DMS53 treated with DMSO at 0.1 percent for 48 hours (cell line): ENCODE measurements around the gene SMNDC1.
"Not testable (repeated sequence)": the region's sequence is repeated elsewhere in the genome, so short reads cannot be mapped to it uniquely, and the experiment has no call there.

Experiments
- DNase-seq: peaks from one replicate; lab custom pipeline; 2025; ENCODE audit not compliant: unreplicated experiment; lab: John Stamatoyannopoulos, UW

SMNDC1 gene

GRCh38 chr10:110304780-110305421 is at the start of gene SMNDC1:
SMNDC1 (minus strand) TSS chr10:110304920; CDS start chr10:110303587, 1,333 bp downstream.
- DNase-seq: peak; percentile 98

DNA sequence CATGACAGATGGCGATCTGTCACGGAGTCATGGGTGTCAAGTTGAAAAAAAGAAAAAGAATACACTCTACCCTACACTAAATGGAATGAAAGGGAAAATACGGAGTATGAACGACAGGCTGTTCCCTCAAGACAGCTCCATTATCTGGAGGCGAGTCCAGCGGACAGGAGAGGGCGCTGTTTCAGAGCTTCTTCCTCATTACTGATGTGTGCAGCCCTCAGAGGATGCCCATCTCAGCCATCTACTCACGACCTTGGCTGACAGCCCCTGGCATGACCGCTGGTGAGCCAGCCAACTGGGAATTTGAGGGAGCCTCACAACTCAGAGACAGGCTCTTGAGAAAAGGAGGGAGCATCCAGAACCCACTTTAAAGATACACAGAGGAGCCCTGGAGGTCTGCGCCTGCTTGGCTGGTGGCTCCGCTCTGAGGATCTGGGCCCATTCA is 49.6 kb upstream of the SMNDC1 start:
- peak; percentile 70 for DNase-seq

DNA sequence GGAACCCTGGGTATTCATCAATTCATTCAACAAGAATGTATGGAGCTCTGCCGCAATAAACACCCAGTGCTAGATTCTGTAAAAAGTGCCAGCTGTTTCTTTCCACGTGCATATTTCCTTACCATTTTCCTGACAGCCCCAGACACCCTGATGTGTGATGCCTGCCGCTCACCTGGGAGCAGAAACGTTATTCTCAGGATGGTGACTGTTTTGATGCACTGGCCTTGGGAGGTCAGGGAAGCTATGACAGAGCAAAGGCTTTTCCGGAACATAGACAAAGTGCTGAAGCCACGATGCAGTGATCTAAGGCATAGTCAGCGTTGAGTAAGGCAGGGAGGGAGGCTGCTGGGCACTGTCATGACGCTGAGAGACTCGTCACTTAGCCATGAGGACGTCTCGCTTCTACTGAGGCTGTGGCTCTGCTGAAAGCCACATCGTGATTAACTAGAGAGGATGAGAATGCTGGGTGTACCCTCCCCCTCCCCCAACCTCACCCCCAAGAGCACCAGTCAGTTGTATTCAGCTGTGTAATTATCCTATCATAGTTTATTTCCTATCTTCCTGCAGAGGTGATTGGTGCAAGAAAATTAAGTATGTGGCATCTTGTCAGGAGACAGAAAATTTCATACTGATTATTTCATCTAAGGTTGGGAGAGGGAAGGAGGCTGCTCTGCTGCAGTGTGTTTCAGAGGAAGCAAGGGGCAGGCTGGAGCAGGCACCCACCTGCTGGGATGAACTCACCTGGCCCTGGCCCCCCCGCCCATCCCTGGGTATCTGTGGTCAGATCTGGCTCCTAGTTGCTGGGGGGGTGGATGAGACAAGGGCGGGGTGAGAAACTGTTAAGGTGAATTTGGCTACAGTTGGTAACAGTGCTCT is 48.8 kb upstream of the SMNDC1 start:
- no peak for DNase-seq

DNA sequence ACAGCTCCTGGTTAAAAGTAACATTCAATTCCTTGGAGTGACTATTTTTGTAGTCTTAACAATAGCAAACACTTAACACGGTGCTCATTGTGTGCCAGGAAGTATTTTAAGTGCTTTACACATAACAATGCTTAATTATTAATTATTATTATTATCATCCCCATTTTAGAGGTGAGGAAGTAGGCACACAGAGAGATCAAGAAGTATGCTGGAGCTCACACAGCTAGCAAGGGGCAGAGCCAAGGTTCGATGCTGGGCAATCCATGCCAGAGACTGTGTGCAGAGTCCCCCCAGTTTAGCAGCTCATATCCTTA is 48.2 kb upstream of the SMNDC1 start:
- DNase-seq: no peak

GRCh38 chr10:110350812-110351211 is 46.1 kb upstream of the SMNDC1 start:
- no peak for DNase-seq

DNA sequence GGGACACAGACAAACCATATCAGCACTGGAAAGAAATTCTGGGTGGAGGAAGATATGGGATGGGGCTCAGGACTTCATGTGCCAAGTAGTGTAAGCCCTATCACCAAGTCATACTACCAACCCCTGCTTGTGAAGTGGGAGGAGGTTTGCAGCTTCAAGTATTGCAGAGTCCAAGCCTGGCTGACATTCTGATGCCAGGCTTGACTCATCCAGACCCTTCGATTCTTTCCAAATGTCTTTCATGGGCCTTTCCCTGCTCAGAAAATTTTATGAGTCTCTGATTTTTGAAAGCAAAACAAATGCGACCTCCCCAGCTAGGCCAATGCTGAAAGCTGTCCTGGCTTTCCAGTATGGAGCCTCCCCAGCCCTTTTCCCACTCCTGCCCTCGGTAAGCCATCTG is 45.1 kb upstream of the SMNDC1 start:
- no peak for DNase-seq

GRCh38 chr10:110349386-110349785 is 44.7 kb upstream of the SMNDC1 start:
- no peak for DNase-seq

GRCh38 chr10:110348336-110348735 is 43.6 kb upstream of the SMNDC1 start:
- DNase-seq: no peak

GRCh38 chr10:110346914-110347313 is 42.2 kb upstream of the SMNDC1 start:
- no peak for DNase-seq

- DNase-seq: no peak
These were observed 40.6 kb upstream of the SMNDC1 start for GRCh38 chr10:110345286-110345685.

DNA sequence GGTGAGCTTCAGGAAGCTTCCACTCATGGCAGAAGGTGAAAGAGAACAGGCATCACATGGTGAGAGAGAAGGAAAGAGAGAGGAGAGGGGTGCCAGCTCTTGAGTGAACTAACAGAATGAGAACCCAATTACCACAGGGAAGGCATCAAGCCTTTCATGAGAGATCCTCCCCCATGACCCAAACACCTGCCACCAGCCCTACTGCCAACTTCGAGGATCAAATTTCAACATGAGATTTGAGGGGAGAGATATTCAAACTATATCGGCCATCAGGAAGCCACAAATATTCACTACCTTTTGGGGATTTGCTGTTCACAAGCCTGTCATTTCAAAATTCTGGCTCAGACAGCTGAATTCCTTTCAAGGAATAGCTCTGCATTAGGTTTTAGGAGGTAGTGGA is 39.9 kb upstream of the SMNDC1 start:
- peak; percentile 8 for DNase-seq

- DNase-seq: no peak
These were observed 39.2 kb upstream of the SMNDC1 start for GRCh38 chr10:110343947-110344346.

- DNase-seq: no peak
These were observed 36.1 kb upstream of the SMNDC1 start for GRCh38 chr10:110340816-110341215.

DNA sequence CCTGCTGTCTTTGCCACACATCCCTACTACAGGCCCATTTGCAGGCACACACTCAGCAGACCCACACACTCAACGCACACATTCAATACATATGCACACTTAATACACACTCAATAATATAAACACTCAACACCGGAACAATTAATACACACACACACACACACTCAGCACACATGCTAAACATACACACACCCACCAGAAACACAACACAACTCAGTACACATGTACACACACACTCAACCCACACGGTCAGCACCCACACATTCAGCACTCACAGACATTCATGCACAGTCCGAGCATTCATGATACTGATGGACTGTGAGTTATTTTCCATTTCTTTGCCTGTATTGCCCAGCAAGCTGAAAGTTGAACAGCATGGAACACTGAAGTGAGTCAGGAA is 35.4 kb upstream of the SMNDC1 start:
- DNase-seq: no peak

GRCh38 chr10:110337906-110338305 is 33.2 kb upstream of the SMNDC1 start:
- no peak for DNase-seq

DNA sequence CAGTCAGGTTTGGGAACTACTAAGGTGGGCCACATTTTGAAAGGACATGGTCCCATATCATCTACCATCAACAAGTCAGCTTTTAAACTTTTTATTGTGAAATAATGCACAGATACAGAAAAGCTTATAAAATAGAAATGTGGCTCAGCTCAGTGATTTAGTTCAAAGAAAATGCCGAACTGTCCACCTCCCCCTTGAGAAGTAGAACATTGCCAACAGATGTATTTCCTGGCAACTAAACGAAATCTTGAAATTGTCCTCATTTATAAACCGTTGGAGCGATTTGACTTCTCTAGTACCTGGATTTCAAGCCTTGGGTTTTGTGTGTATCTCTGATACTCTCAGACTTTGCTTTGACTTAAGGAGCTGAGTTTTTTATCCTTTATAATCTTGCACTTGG is 32.7 kb upstream of the SMNDC1 start:
- no peak for DNase-seq

DNA sequence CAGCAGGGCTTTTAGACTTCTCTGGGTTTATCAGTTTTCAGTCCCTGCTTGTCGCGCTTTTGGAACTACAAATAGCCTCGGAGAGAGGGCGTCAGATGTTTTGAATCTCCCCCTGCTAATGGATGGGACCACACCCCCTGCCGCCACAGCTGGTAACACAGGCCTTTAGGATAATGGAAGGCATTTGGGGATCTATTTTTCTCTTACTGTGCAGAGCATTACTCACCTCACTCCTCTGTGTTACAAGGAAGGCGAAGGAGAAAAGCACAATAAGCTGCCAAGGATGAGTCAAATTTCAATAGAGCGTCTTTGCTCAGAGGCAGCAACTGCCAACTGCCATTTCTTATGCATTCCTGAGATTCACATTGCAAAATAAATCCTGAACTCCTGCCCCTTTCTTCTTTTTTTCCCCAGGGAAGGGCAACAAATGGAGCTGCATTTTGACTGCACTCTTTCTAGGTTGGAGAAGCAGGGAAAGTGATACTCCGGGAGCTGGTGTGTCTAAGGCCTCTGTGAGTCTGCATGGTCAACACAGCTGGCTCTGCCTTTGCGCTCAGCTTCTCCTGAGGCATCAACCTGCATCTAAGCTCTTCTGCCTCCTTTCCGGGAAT is 31.5 kb upstream of the SMNDC1 start:
- no peak for DNase-seq

DNA sequence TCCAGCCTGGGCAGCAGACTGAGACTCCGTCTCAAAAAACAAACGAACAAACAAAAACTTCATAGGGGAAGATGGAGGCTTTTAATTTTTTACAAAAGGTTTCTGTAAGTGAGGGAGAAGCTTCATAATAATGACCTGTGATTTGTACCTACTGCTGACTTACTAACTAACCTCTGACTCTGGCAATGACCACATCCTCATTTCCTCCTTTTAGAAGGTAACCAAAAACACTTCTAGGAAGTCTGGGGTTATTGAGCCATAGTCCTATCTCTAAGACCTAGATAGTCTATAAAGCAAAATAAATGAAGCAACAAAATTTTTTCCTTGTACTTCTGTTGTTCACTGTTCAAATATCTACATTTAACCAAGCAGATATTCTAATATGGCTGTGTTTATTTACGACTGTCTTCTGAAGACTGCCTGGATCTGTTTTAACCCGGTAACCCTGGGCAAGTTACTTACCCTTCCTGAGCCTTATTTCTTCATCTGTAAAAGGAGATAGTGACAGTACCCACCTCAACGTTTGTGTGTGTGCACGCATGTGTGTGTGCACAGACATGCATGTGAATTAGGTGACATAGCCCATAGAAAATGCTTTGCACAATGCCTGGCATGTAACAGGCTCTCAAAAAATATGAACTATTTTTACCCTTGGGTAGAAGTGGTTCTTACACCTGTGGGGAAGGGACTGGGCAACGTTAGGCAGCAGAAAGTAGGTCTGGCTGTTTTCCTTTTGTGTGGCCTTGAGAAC is 30.8 kb upstream of the SMNDC1 start:
- no peak for DNase-seq

GRCh38 chr10:110334061-110334656 is 29.4 kb upstream of the SMNDC1 start:
- DNase-seq: no peak

DNA sequence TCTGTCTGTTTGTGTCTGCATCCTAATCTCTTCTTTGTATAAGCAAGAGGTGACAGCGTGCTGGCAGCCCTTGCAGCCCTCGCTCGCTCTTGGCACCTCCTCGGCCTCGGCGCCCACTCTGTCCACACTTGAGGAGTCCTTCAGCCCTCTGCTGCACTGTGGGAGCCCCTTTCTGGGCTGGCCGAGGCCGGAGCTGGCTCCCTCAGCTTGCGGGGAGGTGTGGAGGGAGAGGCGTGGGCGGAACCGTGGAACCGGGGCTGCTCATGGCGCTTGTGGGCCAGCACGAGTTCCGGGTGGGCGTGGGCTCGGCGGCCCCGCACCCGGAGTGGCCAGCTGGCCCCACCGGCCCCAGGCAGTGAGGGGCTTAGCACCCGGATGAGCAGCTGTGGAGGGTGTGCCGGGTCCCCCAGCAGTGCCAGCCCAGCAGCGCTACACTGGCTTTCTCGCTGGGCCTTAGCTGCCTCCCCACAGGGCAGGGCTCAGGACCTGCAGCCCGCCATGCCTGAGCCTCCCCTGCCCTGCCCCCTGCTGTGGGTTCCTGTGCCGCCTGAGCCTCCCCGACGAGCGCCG is 26.6 kb upstream of the SMNDC1 start:
- DNase-seq: not testable (repeated sequence)

DNA sequence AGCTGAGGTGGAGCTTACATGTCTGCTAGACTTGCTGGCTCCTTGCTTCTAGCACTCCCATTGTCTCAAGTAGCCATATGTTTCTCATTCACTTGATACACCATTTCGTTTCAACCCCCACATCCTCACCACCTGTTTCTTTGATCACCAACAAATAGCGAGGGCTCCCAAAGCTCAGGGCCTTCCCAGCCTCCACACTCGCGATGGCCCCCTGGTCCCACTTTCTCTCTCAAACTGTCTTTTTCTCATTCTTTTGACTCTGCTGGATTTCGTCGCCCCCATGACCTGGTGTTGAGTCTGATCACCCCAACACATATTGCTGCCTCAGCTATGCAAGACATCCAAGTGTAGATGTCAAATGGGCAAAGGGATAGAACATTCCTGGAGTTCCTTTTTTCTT is 26.0 kb upstream of the SMNDC1 start:
- DNase-seq: no peak
